Pancreas (tissue), 10 donors: ENCODE measurements around the gene TGIF2. TPM values are rescaled to one million over a fixed set of nuclear protein-coding genes. Genes with fewer than 3 reads are reported as not detected.
A peak's percentile ranks its signal among the peaks of the same experiment; 100 is the strongest.
"Not testable (repeated sequence)": the region's sequence is repeated elsewhere in the genome, so short reads cannot be mapped to it uniquely, and the experiment has no call there.

Experiments used
- ATAC-seq, 4 donors: fragments of 200-7000 bp; cut with Tn5 transposase; one replicate each; pipeline versions ENCODE4 v1.8.0 to v1.9.1; 2020; ENCODE audit warnings: mild to moderate bottlenecking in 4 of 4, moderate library complexity in 4 of 4
- DNase-seq, 6 donors: peaks; one replicate each; pipeline ENCODE4 v3.0.0-alpha.2; 2020
- FAIRE-seq: peaks from 2 replicates; lab custom pipeline; 2012; peaks lifted over from hg19 to GRCh38; lab: Jason Lieb, UNC
- H3K27ac ChIP-seq, 4 donors: fragments of 200-600 bp; sonication (generic); 1 replicate in 3 of 4; 2 replicates in 1 of 4; pipeline versions ENCODE4 v1.5.0 to v1.8.0; 2020
- H3K27me3 ChIP-seq, 4 donors: fragments of 200-600 bp; one replicate each; pipeline ENCODE4 v1.8.0; 2021
- H3K36me3 ChIP-seq, 3 donors: fragments of 200-600 bp; sonication (generic) in 1 of 3; one replicate each; pipeline versions ENCODE4 v1.5.0 to v1.8.0; 2020 to 2021
- H3K4me1 ChIP-seq, 3 donors: fragments of 200-600 bp; one replicate each; pipeline ENCODE4 v1.8.0; 2021
- H3K4me3 ChIP-seq, 4 donors: fragments of 200-600 bp; sonication (generic) in 2 of 4; one replicate each; pipeline versions ENCODE4 v1.5.0 to v1.8.0; 2020 to 2021
- H3K9me3 ChIP-seq, 4 donors: fragments of 200-600 bp; one replicate each; pipeline ENCODE4 v1.8.0; 2021
- WGBS, 2 donors: extraction: QIAGEN DNeasy Blood & Tissue Kit; methylation state at CpG; one replicate each; pipeline ENCODE4 v1.1.7; 2013; 5-methylcytosine and 5-hydroxymethylcytosine counted together
- intact Hi-C, 3 donors: fragments of 100-400 bp; cut with DNase I; formaldehyde crosslinking; loops; one replicate each; pipeline versions ENCODE4 v1.11.1 to v1.14.2; 2022
- polyA plus RNA-seq, 2 donors: library from polyadenylated mRNA; stranded (reverse); fragments of 200-250 nt; gene quantifications; one replicate each; pipeline ENCODE4 v1.2.3, GENCODE V29; 2013
- total RNA-seq, 6 donors: library from RNA; stranded (reverse); fragmentation: NEBNext Ultra II Directional in 4 of 6; extraction: Animal tissue kit (Norgen Biotek cat#: 25700) in 4 of 6; gene quantifications; one replicate each; pipeline versions ENCODE4 v1.2.1 to v1.2.4, GENCODE V29; 2021 to 2023
- TF ChIP-seq, protein P1 (sequence below), 4 donors: fragments of 200-600 bp; sonication (generic) in 3 of 4; IDR thresholded peaks; one replicate each; pipeline versions ENCODE4 v1.5.0 to v1.8.0; 2021; ENCODE audit warnings: antibody characterized with exemption in 4 of 4
- donor health status: healthy with polysubstance abuse.
- donor health status: DM: no; HTN: no; CAD: no; lungs with moderate emphysema.
- donor health status: DM: no; HTN: no; CAD: no.
- donor health status: control.
- donor health status: control.
- donor health status: Bipolar disorder and iron deficiency.
- donor health status: DM: yes; HTN: yes; CAD: no.
- donor health status: DM: no; HTN: no; CAD: no.
- donor health status: DM: no; HTN: no; CAD: no.
- donor health status: DM: yes; HTN: yes; CAD: no.

Gene TGIF2
- total and polyA plus RNA-seq, 8 donors: 5.7 to 18.9 (median 12.8) TPM

DNA sequence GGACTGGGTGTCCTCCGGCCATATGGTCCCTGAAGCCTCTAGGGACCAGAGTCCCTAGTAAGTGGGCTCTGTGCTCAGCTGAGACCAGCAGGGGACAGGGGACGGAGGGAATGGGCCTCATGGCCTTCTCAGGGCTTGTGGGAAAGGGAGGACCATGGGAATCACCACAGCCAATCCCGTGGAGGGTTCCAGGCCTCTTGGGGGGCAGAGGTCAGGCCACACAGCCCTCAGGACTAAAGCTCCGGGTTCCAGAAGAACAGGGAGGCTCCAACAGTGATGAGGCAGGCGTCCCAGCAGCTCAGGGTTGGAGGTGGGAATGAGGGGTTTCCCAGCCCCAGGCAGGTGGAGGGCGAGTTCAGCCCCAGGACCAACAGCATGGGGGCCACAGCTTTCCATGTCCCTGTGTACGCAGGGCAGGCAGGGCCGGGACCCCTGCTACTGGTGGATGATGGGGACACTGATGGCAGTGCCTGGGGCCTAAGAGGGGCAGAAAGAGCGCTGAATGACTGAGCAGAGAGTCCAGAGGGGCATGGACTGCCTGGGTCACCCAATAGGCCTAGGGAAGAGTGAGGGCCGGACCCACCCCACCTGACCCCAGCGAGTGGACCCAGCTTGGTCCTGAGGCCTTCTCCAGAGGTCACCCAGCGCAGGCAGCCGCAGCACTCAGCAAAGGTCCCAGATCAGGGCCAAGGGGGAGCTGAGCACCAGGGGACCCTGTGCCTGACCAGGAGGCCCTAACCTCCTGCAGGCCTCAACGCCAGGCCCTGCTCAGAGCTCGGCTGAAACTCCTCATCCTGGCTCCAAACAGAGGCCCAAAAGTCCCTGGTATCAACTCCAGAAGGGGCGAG lies 23.2 kb upstream of the TGIF2 start:
- no peaks in the 10 kb centered on the region for H3K36me3 ChIP-seq
- H3K27me3 ChIP-seq: no peaks in the 10 kb centered on the region
- no peak overlapping the region for H3K27ac ChIP-seq
- TF ChIP-seq, protein P1, sequence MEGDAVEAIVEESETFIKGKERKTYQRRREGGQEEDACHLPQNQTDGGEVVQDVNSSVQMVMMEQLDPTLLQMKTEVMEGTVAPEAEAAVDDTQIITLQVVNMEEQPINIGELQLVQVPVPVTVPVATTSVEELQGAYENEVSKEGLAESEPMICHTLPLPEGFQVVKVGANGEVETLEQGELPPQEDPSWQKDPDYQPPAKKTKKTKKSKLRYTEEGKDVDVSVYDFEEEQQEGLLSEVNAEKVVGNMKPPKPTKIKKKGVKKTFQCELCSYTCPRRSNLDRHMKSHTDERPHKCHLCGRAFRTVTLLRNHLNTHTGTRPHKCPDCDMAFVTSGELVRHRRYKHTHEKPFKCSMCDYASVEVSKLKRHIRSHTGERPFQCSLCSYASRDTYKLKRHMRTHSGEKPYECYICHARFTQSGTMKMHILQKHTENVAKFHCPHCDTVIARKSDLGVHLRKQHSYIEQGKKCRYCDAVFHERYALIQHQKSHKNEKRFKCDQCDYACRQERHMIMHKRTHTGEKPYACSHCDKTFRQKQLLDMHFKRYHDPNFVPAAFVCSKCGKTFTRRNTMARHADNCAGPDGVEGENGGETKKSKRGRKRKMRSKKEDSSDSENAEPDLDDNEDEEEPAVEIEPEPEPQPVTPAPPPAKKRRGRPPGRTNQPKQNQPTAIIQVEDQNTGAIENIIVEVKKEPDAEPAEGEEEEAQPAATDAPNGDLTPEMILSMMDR (IDR thresholded peaks at IDR 0.05): no peak
- intact Hi-C loops: no loop called here
- 81 to 85% methylated on average over 15 to 16 of the region's 16 CpGs for WGBS, 2 donors
- H3K9me3 ChIP-seq: no peaks in the 10 kb centered on the region
- H3K4me3 ChIP-seq: no peak overlapping the region
- no peaks in the 10 kb centered on the region for H3K4me1 ChIP-seq
- FAIRE-seq (no peak), ATAC-seq (peak in 2 of 4 donors; percentile 11 to 17), DNase-seq (peak in 1 of 6 donors; percentile 49)

DNA sequence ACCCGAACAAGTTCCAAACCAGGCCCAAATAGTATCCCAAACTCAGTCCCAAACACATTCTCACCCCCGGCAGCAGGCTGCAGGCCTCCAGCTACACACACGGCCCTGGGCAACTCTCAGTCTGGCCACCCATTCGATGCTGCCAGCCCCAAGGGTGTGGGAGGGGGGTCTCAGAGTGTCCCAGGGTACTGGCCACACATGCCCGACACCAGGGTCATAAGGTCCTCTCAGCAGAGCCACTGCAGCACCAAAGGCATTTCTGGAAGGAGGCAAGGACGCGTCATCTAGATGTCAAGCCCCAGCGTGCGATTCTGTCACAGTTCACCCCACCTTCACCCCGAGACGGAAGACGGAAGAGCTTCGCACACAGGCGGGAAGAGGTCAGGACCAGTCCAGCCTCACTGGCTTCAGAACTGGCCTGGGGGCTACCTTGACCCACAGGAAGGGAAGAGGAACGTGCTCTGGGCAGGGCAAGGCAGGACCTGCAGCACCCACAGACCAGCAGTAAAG lies 22.6 kb upstream of the TGIF2 start:
- peak in 1 of 6 donors; percentile 42 for DNase-seq
- no peak overlapping the region for H3K27ac ChIP-seq
- peak in 1 of 4 donors; percentile 25 for ATAC-seq
- H3K36me3 ChIP-seq: no peaks in the 10 kb centered on the region
- FAIRE-seq: no peak
- H3K27me3 ChIP-seq: no peaks in the 10 kb centered on the region
- no peaks in the 10 kb centered on the region for H3K4me1 ChIP-seq
- TF ChIP-seq, protein P1 (IDR thresholded peaks at IDR 0.05): no peak
- H3K9me3 ChIP-seq: no peaks in the 10 kb centered on the region
- 73% methylated on average over 14 to 15 of the region's 15 CpGs for WGBS, 2 donors
- H3K4me3 ChIP-seq: no peak overlapping the region
- intact Hi-C loops: no loop called here

DNA sequence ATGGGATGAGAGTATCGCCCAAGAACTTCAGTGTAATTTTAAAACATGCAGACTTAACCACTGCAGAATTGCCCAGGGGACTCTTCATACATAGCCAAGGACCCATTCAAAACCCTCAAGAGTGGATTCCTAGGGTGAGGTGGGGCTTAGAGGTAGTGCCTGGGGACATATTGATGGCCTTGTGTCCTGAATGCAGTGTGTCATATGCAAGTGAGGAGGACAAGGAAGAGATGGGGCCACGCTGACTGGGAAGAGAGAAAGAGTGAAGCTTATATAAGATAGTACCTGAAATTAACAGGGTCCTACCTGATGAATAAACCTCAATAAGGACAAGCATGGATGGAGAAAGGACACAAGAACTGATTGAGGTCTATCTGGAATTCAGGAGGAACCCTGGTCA lies 18.1 kb upstream of the TGIF2 start:
- H3K4me3 ChIP-seq: no peak overlapping the region
- intact Hi-C loops: no loop called here
- no peaks in the 10 kb centered on the region for H3K9me3 ChIP-seq
- 91 to 96% methylated on average over 2 of the region's 2 CpGs for WGBS, 2 donors
- H3K36me3 ChIP-seq: no peaks in the 10 kb centered on the region
- H3K27ac ChIP-seq: no peak overlapping the region
- DNase-seq (no peak), ATAC-seq (no peak), FAIRE-seq (no peak)
- H3K4me1 ChIP-seq: no peaks in the 10 kb centered on the region
- TF ChIP-seq, protein P1 (IDR thresholded peaks at IDR 0.05): no peak
- H3K27me3 ChIP-seq: no peaks in the 10 kb centered on the region

DNA sequence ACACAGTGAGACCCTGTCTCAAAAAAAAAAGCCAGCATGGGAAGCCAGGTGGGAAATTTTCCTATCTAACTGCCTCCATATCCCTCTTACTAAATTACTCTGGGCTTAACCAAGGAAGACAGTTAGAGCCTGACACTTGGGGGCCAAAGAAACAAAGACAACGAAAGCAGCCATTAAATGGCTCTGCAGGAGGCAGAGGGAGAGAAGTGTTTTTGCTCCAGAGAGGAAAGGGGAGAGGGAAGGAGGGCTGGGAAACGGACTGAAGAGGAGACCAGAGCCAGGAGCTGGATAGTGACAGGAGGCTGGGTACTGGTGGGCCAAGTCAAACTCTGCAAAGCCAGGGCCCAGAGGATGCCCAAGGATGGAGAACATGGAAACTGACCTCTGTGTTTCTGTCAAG lies 10.7 kb upstream of the TGIF2 start:
- Histone ChIP-seq H3K9me3 (no peaks in the 10 kb centered on the region), H3K4me3 (no peak overlapping the region), H3K4me1 (no peaks in the 10 kb centered on the region), H3K27me3 (no peaks in the 10 kb centered on the region), H3K27ac (no peak overlapping the region), H3K36me3 (no peaks in the 10 kb centered on the region)
- FAIRE-seq (no peak), ATAC-seq (no peak), DNase-seq (no peak)
- intact Hi-C loops: no loop called here
- TF ChIP-seq, protein P1 (IDR thresholded peaks at IDR 0.05): no peak
- WGBS, 2 donors: 69 to 72% methylated on average over 2 of the region's 2 CpGs

DNA sequence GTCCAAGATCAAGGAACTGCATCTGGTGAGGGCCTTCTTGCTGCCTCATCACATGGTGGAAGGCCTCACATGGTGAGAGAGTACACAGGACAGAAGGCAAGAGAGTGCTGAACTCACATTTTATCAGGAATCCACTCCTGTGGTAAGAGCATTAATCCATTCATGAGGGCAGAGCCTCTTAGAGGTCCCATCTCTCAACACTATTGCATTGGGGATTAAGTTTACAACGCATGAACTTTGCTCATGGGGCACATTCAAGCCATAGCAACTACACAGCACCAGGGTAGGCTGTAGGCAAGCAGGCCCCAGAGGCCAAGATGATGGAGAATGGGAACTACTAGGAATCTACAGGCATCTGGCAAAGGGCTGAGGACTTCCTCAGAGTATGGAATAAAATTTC lies 10.0 kb upstream of the TGIF2 start:
- TF ChIP-seq, protein P1 (IDR thresholded peaks at IDR 0.05): no peak
- WGBS, 2 donors: 62 to 83% methylated on average over 1 of the region's 1 CpG
- ATAC-seq: no peak
- Histone ChIP-seq H3K27me3 (no peaks in the 10 kb centered on the region), H3K9me3 (no peaks in the 10 kb centered on the region), H3K27ac (no peak overlapping the region), H3K36me3 (no peaks in the 10 kb centered on the region), H3K4me1 (no peaks in the 10 kb centered on the region), H3K4me3 (no peak overlapping the region)
- intact Hi-C loops: no loop called here
- no peak for DNase-seq
- FAIRE-seq: no peak

DNA sequence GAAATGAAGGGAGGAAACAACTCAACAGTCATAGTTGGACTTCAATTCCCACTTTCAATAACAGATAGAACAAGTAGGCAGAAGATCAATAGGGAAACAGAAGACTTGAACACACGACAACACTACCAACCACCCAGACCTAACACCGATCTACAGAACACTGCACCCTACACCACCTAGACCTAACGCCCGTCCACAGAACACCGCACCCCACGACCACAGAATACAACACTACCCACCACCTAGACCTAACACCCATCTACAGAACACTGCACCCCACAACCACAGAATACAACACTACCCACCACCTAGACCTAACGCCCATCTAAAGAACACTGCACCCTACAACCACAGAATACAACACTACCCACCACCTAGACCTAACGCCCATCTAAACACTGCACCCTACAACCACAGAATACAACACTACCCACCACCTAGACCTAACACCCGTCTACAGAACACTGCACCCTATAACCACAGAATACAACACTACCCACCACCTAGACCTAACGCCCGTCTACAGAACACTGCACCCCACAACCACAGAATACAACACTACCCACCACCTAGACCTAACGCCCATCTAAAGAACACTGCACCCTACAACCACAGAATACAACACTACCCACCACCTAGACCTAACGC lies 9.2 kb upstream of the TGIF2 start:
- H3K27ac ChIP-seq, DNase-seq, H3K9me3 ChIP-seq, intact Hi-C loops, H3K27me3 ChIP-seq, FAIRE-seq, ATAC-seq, H3K4me3 ChIP-seq, H3K36me3 ChIP-seq, H3K4me1 ChIP-seq: not testable (repeated sequence)
- WGBS, 2 donors: 88 to 93% methylated on average over 13 of the region's 13 CpGs

DNA sequence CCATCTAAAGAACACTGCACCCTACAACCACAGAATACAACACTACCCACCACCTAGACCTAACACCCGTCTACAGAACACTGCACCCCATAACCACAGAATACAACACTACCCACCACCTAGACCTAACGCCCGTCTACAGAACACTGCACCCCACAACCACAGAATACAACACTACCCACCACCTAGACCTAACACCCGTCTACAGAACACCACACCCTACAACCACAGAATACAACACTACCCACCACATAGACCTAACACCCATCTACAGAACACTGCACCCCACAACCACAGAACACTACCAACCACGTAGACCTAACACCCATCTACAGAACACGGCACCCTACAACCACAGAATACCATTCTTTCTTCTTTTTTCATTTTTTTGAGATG lies 8.7 kb upstream of the TGIF2 start:
- 86 to 94% methylated on average over 6 of the region's 6 CpGs for WGBS, 2 donors
- intact Hi-C loops, DNase-seq, H3K36me3 ChIP-seq, H3K27ac ChIP-seq, H3K9me3 ChIP-seq, H3K27me3 ChIP-seq, H3K4me3 ChIP-seq, FAIRE-seq, H3K4me1 ChIP-seq, ATAC-seq: not testable (repeated sequence)
